22Rv1 (cell line): ENCODE measurements around the gene SLC27A1.
"Not testable (repeated sequence)": the region's sequence is repeated elsewhere in the genome, so short reads cannot be mapped to it uniquely, and the experiment has no call there.

ENCODE experiments used
- ZFX ChIP-seq: fragments of 450-650 bp; IDR thresholded peaks from 2 replicates; pipeline ENCODE4 v1.6.1; 2017; ENCODE audit warnings: antibody characterized with exemption, borderline replicate concordance
- TF ChIP-seq, protein P1 (sequence below): fragments of 450-650 bp; IDR thresholded peaks from 2 replicates; pipeline ENCODE4 v1.5.1; 2017; ENCODE audit warnings: mild to moderate bottlenecking

DNA sequence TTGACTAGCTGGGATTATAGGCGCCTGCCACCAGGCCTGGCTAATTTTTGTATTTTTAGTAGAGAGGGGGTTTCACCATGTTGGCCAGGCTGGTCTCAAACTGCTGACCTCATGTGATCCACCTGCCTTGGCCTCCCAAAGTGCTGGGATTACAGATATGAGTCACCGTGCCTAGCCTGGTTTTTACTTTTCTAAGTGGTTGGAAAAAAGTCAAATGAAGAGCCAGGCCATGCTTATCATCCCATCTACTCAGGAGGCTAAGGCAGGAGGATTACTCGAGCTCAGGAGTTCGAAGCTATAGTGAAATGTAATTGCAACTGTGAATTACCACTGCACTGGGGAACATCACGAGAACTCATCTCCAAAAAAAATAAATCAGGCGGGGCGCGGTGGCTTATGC is 48.3 kb downstream of the SLC27A1 start:
- TF ChIP-seq, protein P1, sequence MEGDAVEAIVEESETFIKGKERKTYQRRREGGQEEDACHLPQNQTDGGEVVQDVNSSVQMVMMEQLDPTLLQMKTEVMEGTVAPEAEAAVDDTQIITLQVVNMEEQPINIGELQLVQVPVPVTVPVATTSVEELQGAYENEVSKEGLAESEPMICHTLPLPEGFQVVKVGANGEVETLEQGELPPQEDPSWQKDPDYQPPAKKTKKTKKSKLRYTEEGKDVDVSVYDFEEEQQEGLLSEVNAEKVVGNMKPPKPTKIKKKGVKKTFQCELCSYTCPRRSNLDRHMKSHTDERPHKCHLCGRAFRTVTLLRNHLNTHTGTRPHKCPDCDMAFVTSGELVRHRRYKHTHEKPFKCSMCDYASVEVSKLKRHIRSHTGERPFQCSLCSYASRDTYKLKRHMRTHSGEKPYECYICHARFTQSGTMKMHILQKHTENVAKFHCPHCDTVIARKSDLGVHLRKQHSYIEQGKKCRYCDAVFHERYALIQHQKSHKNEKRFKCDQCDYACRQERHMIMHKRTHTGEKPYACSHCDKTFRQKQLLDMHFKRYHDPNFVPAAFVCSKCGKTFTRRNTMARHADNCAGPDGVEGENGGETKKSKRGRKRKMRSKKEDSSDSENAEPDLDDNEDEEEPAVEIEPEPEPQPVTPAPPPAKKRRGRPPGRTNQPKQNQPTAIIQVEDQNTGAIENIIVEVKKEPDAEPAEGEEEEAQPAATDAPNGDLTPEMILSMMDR: not testable (repeated sequence)
- TF ChIP-seq ZFX: not testable (repeated sequence)
